GM19239 (cell line): Measurements from ENCODE around the gene NCL.
"Not testable (repeated sequence)": the region's sequence is repeated elsewhere in the genome, so short reads cannot be mapped to it uniquely, and the experiment has no call there.

Experiments used
- DNase-seq: peaks from one replicate; pipeline ENCODE4 v3.0.0; 2011; ENCODE audit warnings: low spot score; ENCODE audit not compliant: insufficient read length
- FAIRE-seq: peaks from 2 replicates; lab custom pipeline; 2011; peaks lifted over from hg19 to GRCh38; lab: Jason Lieb, UNC

NCL gene

DNA sequence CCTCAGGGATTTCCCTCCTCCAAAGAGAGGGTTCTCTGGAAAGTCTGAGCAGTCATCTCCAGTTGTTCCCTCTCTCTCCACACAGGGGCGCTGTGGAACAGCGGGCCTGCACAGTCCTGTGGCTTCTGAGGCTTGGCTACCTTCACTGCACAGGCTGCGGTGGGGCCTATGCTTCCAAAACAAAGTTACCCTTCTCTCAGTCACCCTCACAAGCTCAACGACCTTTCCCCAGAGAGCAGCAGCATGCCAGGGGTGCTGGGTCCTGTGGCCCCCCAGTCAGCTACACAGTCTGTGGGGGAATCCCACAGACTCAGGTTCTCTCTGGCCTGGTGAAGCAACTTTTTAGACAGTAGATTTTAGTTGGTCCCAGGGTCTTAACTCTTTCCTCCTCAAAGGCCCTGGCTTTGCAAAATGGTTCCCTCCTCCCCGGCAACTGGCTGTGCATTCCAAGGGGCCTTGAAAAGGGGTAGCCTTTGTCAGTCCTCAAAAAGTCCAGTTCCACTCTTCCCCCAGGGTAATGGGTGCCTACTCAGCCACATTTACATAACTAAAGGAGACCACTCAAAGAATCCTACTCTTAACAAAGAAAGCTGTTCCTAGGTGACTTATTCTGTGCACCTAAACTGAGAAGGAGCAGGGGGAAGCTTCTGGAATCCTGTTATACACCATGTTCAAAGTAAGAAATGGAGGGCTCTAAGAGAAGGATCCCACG, 53.8 kb downstream of the NCL start:
- DNase-seq, result no peak
- no peak for FAIRE-seq

DNA sequence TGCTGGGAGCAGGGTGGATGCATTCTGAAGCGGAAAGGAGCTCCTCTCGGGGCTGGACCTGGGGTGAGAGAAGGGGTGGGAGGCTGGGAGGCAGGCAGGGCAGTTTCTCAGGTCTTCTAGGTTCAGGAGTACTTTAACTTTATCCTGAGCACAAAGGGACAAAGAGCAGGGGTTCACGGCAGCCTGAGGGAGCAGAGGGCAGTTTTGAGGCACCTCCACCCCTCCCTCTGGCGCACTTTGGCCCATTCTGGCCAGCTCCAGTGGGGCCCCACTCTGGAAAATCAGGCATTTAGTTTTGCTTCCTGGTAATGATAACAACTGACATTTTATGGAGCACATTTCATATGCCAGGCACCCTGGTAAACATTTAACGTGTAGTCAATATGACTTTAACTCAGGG, 54.5 kb downstream of the NCL start:
- DNase-seq (no peak), FAIRE-seq (no peak)

DNA sequence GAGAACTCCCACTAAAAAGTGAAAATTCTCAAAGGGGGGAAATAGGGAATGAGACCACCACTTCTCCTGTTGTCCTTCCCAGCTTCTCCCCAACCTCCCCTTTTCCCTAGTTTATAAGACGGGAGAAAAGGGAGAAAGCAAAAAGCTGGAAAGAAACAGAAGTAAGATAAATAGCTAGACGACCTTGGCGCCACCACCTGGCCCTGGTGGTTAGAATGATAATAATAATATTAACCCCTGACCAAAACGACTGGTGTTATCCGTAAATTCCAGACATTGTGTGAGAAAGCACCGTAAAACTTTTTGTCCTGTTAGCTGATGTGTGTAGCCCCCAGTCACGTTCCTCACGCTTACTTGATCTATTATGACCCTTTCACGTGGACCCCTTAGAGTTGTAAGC, 56.0 kb downstream of the NCL start:
- not testable (repeated sequence) for DNase-seq, FAIRE-seq

DNA sequence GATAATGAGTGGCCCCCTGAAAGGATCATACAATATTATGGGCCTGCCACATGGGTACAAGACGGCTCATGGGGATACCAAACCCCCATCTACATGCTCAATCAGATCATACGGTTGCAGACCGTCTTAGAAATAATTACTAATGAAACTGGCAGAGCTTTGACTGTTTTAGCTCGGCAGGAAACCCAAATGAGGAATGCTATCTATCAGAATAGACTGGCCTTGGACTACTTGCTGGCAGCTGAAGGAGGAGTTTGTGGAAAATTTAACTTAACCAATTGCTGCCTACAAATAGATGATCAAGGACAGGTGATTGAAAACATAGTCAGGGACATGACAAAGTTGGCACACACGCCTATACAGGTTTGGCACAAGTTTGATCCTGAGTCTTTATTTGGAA, 56.6 kb downstream of the NCL start:
- not testable (repeated sequence) for DNase-seq, FAIRE-seq

DNA sequence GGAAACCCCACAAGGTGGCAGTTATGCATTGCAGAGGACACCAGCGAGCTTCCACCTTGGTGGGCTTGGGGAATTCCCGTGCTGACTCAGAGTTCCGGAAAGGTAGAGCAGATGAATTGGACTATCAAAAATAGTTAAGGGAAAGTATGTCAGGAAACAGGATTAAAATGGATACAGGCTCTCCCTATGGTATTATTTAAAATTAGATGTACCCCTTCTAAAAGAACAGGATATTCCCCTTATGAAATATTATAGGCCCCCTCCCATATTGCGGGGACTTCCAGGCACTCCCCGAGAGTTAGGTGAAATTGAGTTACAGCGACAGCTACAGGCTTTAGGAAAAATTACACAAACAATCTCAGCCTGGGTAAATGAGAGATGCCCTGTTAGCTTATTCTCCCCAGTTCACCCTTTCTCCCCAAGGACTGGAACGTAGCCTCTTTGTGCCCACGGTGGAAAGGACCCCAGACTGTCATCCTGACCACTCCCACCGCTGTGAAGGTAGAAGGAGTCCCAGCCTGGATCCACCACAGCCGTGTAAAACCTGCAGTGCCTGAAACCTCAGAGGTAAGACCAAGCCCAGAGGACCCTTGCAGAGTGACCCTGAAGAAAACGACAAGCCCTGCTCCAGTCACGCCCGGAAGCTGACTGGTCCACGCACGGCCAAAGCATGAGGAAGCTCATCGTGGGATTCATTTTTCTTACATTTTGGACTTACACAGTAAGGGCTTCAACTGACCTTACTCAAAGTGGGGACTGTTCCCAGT, 58.5 kb downstream of the NCL start:
- FAIRE-seq, DNase-seq: not testable (repeated sequence)

DNA sequence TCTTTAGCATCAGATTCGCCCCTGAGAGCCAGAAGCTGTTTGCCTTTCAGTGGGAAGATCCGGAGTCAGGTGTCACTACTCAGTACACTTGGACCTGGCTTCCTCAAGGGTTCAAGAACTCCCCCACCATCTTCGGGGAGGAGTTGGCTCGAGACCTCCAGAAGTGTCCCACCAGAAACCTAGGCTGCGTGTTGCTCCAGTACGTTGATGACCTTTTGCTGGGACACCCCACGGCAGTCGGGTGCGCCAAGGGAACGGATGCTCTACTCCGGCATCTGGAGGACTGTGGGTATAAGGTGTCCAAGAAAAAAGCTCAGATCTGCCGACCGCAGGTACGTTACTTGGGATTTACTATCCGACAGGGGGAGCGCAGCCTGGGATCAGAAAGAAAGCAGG, 60.1 kb downstream of the NCL start:
- not testable (repeated sequence) for DNase-seq, FAIRE-seq
